Medulla oblongata (tissue), 1 donor: ENCODE results near the gene MPPED1.

Experiments
- DNase-seq: peaks from one replicate; pipeline ENCODE4 v3.0.0-alpha.2; 2015; ENCODE audit errors: extremely low spot score

The MPPED1 gene

DNA sequence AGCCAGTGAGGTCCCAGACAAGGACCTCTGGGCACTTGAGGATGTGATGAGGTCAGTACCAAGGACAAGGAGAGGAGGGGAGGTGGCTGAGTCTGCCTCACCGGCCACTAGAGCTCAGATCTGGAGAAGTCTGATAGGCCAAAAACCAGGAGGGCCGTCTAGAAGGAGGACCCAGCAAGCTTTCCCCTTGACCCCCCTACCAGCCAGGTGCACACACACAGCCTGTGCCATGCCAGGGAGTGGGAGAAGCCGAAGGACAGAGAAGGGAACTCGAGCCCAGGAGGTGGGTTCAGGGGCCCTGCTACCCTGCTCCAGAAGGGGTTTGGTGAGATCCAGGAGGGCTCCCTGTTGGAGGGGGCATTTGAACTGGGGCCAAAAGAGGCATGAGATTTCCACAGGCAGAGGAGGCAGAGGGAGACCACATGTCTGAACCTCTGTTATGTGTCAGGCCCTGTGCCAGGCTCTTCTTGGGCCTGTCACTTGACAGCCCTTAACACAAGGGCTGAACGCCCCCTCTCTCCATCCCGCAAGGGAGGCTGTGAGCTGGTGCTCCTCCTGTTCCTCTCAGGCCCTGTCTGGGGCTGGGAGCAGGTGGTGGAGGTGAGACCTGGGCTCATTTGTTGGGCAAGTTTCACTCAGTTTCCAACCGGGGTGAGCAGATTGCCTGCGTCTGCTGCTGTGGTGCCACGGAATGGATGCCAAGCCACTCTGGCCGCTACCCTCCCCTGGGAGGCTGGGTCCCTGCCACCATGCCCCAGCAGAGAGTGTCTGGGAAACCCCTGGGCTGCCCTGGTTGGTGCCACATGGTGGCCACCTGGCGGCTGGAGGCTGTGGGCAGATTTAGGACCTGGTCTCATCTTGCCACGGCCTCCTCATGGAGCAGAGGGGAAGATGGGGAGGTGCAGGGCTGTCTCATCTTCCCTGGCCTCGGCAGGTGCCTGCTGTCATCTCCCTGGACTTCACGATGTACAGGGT, 65.2 kb downstream of the MPPED1 start:
- no peak for DNase-seq

DNA sequence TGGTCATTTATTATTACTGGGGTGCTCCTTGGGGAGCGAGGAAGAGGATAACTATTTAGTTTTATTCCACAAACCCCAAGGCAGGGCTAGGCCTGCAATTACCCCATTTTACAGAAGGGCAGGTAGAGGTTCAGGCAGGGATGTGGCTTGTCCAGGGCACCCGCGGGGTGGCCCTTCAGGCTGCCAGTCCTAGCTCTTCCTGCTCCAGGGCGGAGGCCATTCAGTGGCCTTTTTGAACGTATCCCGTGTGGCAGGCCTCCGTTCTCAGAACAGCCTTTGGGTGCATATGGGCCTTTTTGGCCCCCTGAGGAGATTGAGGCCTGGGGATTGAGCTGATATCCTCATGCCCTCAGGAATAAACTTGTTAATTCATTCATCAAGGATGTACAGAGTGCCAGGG, 66.2 kb downstream of the MPPED1 start:
- no peak for DNase-seq

DNA sequence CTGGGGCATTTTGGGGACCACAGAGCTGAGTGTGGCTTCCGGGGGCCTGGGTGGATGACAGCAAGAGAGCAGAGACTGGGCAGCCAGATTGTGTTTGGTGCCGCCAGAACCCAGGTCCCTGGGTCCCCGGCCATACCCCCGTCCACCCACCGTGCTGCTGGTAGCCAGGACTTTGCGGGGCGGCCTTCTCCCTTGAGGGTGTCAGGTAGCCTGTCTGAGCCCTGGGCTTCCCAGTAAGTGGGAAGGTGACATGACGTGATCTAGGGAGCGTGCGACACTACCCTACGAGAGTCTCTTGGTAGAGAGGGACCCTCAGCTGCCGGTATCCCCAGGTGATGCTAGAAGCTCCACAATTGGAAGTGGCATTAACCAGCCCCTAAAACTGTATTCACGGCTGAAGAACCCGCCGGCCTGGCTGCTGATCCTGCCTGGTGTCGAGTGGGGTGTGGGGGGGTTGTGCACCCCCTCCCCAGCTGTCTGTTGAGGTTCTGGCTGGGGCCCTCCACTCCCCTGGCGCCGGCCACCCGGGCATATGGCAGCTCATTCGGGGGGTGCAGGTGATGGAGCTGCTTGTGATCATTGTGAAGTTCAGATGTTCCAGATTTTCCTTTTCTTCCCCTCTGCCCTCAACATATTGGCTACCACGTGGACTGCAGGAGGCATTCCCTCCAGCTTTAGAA, 66.9 kb downstream of the MPPED1 start:
- DNase-seq = no peak

GRCh38 chr22:43479301-43479950, 67.6 kb downstream of the MPPED1 start:
- no peak for DNase-seq

DNA sequence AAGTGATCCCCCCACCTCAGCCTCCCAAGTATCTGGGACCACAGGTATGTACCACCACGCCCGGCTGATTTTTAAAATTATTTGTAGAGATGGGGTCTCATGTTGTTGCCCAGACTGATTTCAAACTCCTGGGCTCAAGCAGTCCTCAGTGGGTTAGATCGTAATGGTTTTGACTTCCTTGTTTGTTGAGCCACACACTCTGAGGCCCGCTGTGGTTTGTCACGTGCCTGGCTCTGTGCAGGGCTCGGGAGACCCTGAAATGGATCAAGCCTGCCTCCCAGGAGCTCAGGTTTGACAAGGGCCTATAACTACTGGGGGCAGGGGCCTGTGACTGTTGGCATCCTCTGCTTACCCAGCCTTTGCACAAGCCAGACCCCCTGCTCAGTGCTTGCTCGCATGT, 68.1 kb downstream of the MPPED1 start:
- DNase-seq = no peak

DNA sequence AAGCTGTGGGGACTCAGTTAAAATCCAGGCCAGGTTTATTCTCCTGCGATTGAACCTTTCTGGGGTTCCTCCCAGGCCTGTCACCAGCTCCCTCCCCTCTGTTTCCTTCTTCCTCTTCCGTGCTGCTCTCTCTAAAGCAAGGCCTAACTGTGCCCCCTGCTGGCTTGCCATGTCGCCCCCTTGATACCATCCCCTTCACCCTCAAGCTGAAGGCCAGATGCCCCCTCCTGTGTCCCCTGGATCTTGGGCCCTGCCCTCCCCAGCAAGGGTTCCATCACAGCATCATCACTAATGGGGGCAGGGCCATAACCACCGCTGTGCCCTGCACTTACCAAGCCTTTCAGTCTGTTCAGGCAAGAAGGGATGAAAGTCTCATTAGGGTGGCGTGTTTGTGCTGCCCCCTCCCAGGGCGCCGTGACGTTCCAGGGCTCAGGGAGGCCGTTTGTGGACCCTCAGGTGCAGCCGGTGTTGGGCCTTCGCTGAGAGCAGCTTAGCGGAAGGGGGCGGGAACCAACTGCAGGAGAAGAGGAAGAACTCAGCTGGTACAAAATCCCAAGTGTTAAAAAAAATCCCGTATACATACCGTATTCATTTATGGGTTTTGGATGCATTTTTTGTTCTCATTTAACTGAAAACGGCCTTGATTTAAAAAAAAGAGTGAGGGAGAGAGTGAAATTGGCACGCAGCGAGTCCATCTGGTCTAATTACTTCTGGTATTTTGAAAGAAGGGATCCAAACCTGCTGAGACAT, 69.9 kb downstream of the MPPED1 start:
- peak; percentile 14 for DNase-seq

DNA sequence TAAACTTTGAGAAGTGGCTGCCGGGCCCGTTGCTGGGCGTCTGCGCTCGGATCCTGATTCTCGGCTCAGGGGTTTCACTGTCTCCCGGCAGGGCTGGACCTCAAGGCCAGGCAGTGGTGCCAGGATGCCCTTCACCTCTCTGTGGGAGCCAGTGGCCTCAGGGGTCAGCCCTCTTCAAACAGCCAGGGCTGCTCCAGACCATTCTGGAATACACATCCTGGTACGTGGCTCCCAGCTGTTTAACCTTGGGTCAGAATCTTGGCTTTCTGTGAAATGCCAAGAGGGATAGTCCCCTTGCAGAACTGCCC, 70.5 kb downstream of the MPPED1 start:
- DNase-seq = no peak

- no peak for DNase-seq
Measured at GRCh38 chr22:43483266-43483665, 71.5 kb downstream of the MPPED1 start.

DNA sequence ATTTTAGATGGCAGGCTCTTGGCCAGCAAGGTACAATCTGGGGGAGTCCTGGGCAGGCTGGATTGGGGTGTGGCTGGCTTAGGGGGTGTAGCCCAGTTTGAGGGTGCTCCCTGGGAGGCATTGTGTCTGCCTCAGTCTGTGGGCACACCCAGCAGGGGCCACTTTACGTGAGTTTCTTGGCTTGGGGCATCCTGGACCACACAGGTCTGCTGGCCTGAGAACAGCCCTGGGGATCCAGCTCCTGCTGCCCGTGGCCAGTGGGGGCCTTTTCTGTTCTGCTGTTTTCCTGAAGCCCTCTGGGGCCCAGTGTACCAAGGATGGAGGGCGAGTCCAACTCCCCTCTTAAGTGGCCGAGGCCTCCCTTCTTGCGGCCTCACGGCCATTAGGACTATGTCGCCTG, 71.9 kb downstream of the MPPED1 start:
- no peak for DNase-seq

GRCh38 chr22:43484227-43484626, 72.4 kb downstream of the MPPED1 start:
- DNase-seq = no peak

DNA sequence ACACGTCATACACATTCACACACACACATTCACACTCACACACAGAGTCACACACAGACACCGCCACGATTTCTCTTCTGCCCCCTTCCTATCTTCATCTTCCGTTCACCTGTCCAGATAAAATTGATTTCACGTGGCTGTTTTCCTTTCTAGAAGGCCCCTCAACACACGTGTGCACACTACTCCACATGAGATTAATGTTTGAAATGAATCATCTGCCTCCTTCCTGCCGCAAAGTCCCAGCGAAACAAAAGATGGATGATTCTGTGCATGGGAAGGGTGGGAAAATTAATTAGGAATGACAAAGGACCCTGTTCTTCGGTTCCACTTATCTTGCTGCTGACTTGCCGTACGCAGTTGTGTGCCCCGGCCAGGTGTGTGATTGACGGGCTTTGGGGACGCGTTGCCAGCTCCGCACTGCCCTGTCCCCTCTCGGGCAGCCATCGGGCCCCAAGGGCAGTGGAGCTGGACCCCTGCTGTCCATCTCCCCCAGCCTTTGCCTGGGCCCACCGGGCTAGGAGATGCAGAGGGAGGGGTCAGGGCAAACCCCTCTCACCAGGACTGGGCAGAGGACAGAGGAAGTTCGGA, 73.8 kb downstream of the MPPED1 start:
- no peak for DNase-seq

DNA sequence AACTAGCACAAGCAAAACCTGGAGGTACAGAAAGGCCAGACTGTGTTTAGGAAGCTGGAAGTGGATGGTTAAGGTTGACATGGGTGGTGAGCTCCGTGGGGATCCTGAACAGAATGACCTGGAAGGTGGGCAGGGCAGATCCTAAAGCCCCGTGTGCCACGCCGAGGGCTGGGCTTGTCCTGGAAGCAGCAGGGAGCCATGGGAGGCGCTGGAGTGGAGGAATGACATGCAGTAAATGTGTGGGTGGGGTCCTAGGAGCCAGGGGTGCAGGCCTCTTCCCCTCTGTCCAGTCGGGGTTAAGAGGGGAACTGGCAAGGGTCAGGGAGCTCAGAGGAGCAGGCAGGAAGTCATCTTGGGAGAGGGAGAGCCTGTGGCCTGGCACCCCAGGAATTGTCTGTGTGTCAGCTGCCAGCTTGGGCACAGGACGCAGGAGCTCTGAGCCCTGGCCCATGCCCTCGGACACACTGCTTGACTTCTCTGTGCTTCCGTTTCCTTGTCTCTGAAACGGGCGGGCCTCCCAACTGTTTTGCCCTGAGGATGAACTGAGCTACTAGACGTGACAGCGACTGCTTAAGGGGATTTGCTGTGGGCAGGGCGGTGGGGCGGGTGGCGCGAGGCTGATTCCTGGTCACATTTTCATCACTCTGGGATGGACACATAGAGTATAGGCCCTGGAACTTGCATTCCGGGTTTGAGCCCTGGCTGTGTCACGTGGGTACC, 75.7 kb downstream of the MPPED1 start:
- no peak for DNase-seq

DNA sequence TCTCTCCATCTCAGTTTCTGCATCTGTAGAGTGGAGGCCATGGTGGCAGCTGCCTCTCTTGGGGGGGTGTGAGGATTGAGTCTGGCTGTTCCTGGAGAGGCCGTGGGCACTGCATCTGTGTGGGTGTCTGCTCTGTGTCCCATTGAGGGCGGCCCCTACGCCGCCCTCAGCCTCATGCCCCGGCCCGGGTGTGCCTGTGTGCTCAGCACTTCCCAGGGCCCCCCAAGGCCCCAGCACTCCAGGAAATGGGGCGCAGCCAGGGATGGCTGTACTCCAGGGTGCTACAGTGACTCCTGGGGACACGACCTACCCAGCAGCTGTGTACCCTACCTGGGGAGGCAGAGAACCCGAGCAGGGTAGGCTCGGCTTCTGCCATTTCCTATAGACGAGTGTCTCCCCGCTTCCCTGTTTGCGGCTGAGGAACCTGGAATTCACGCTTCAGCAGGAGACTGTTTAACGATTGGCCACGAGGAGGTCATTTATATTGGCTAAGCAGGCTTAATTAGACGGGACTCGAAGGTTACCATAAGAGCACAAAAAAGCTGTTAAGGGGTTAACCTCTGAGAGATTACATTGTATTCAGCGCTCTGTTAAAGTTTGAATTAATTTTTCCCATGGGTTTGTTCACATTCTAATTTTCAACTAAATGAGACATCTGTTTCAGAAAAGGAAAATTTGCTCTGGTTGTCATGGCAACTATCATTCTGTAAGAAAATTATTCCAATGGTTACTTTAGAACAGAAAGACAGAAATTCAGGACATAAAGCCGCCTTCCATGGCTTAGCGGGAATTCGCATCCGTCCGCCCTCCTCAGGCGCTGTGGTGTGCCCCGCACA, 76.4 kb downstream of the MPPED1 start:
- DNase-seq = no peak

DNA sequence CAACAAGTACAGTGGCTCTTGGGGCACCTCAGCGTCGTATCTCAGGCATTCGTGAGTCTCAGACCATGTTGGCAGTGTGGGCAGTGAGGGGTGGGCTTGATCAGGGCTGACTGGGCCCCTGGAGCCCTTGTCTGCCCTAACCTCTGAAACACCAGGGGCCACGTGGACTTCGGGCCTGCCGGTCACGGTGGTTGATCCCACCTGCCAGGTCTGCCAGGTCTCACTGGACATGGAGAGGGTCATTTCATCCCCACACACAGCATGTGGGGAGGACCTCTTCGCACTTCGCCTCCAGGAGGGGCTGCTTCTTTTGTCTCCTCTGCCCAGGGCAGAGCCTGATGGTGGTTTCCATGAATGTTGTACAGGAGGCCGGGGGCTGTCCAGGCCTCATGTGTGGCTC, 77.1 kb downstream of the MPPED1 start:
- DNase-seq = no peak

GRCh38 chr22:43490311-43490710, 78.5 kb downstream of the MPPED1 start:
- no peak for DNase-seq

- DNase-seq = no peak
Measured at GRCh38 chr22:43491177-43491576, 79.4 kb downstream of the MPPED1 start.

DNA sequence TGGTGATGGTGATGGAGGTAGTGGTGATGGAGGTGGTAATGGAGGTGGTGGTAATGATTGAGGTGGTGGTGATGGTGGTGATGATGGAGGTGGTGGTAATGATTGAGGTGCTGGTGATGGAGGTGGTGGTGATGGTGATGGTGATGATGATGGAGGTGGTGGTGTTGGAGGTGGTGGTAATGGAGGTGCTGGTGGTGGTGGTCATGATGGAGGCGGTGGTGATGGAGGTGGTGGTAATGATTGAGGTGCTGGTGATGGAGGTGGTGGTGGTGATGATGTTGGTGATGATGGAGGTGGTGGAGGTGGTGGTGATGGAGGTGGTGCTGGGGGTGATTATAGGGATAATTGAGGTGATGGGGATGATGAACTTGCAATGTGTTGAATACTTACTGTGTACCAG, 79.9 kb downstream of the MPPED1 start:
- no peak for DNase-seq

DNA sequence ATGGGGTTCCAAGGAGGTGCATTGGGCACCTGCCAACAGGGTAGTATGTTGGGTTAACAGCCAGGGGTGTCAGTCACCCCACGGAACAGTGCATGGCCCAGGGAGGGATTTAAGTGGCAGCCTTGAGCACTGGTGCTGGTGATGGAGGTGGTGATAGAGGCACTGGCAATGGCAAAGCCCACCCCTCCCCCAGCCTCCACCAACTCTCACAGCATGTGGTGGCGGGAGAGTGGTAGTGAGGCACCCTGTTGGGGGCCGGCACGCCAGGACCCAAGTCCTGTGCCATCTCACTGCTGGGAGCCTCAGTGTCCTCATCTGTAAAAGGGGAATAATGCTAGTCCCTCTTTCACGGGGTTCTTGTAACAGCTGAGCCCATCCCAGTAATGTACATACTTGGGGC, 81.5 kb downstream of the MPPED1 start:
- DNase-seq = no peak

- no peak for DNase-seq
Measured at GRCh38 chr22:43497956-43498855, 86.4 kb downstream of the MPPED1 start.
